Smooth muscle cell of the brain vasculature (primary cell): ENCODE data around the gene PRAC2.
"Not testable (repeated sequence)": the region's sequence is repeated elsewhere in the genome, so short reads cannot be mapped to it uniquely, and the experiment has no call there.

Source experiments
- DNase-seq: peaks from one replicate; pipeline ENCODE4 v3.0.0-alpha.2; 2012; ENCODE audit warnings: low read depth, low spot score

Gene PRAC2

GRCh38 chr17:48722915-48723422 lies at the start of gene PRAC2:
Gene PRAC2, plus strand, starts transcription at chr17:48723185. Its CDS starts 1,226 bp downstream, at chr17:48724411.
- DNase-seq: no peak

DNA sequence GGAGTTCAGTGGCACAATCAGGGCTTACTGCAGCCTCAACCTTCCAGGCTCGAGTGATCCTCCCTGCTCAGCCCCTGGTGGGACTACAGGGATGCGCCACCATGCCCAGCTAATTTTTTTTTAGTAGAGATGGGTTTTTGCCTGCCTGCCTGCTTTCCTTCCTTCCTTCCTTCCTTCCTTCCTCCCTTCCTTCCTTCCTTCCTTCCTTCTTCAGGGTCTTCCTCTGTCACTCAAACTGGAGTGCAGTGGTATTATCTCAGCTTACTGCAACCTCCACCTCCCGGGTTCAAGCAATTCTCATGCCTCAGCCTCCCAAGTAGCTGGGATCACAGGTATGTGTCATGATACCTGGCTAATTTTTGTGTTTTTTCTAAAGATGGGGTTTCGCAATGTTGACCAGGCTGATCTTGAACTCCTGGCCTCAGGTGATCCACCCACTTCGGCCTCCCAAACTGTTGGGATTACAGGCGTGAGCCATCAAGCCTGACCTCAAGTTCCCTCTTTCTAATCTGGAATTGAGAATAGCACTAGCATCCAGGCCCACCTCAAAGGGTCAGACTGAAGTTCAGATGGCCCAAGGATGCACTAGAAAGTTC lies 45.9 kb upstream of the PRAC2 start:
- DNase-seq: no peak

DNA sequence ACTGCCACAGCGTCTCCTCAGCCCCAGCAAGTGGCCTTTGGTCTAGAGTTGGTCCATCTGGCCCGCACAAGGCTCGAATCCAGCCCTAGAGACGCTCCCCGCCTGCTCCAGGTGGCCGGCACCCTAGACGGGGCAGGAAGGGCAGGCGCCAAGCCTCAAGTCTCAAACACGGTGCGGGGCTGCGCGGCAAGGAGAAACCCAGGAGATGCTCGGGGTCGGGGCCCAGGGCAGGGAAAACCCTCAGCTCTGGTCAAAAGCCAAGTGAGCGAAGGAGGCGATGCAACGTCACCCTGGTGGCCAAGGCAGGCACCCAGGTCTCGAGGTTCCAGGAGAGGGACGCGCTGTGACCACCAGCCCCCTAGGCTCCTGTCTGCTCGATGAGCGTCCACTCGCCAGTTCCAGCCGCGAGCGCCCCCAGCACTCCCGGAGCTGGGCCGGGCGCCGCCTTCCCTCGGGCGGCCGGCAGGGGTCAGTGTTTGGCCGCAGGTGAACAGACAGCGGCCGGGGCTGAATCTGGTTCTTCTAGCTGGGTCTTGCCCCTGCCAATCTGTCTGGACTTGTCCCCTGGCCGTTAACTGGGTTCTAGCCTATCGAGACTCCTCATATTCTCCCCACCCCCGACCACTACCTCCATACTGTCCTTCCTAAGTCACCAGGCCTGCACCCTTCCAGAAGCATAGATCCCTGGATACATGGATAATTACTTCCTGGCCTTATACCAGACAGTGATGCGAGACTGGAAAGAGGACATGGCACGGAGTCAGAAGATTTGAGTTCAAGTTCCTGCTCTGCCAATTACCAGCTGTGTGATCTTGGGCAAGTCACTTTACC lies 44.6 kb upstream of the PRAC2 start:
- DNase-seq: no peak

- no peak for DNase-seq
Observed at GRCh38 chr17:48679385-48680096, 43.4 kb upstream of the PRAC2 start.

GRCh38 chr17:48681609-48682008 lies 41.4 kb upstream of the PRAC2 start:
- no peak for DNase-seq

GRCh38 chr17:48690655-48691054 lies 32.3 kb upstream of the PRAC2 start:
- DNase-seq: no peak

DNA sequence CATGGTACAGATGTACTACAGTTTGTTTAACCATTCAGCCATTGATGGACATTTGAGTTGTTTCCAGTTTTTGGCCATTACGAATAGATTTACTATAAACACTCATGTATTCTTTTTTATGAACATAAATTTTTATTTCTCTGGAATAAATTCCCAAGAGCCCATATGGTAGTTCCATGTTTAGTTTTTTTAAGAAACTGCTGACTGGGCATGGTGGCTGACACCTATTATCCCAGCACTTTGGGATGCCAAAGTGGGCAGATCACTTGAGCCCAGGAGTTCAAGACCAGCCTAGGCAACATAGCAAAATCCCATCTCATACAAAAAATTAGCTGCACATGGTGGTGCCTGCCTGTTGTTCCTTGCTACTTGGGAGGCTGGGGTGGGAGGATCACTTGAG lies 30.9 kb upstream of the PRAC2 start:
- DNase-seq: no peak

DNA sequence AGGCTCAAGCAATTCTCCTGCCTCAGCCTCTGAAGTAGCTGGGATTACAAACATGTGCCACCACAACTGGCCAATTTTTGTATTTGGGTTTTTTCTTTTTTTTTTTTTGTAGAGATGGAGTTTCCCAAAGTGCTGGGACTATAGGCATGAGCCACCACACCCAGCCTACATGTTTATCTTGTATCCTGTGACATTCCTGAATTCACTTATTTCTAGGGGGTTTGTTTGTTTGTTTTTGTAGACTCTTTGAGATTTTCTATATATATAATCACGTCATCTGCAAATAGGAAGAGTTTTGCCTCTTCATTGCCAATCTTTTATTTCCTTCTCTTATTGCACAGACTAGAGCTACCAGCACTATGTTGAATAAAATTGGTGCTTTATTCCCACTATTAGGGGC lies 29.8 kb upstream of the PRAC2 start:
- DNase-seq: no peak

DNA sequence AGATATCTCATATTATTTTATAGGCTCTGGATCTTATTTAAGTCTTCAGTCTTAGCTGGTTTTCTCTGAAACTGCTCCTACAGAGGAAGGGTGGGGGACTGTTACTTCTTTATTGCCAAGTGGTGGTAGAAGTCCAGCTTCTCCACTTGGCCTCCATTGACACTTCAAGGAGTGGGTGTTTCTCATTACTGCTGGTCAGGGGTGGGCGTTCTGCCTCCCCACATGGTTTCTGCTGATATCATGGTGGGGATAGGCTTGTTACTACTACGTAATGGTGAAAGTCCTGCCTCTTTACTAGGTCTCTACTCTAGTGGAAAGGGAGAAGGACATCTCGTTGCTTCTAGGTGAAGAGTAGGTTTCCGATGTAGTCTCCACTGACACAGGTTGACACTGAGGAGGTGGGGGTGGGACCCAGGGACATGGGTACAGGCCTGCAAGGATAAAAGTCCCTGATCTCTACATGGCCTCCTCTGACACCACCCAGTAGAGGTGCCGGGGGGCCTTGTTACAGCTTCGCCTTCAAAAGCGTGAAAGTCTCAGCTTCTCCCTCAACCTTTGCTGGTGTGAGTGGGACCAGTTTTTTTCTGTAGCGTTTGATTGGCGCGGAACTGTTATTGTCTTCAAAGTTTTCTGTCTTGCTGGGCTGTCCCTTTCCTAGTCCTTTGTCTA lies 21.0 kb upstream of the PRAC2 start:
- DNase-seq: no peak

GRCh38 chr17:48704361-48705248 lies 18.4 kb upstream of the PRAC2 start:
- DNase-seq: no peak

GRCh38 chr17:48711128-48711527 lies 11.9 kb upstream of the PRAC2 start:
- DNase-seq: no peak

DNA sequence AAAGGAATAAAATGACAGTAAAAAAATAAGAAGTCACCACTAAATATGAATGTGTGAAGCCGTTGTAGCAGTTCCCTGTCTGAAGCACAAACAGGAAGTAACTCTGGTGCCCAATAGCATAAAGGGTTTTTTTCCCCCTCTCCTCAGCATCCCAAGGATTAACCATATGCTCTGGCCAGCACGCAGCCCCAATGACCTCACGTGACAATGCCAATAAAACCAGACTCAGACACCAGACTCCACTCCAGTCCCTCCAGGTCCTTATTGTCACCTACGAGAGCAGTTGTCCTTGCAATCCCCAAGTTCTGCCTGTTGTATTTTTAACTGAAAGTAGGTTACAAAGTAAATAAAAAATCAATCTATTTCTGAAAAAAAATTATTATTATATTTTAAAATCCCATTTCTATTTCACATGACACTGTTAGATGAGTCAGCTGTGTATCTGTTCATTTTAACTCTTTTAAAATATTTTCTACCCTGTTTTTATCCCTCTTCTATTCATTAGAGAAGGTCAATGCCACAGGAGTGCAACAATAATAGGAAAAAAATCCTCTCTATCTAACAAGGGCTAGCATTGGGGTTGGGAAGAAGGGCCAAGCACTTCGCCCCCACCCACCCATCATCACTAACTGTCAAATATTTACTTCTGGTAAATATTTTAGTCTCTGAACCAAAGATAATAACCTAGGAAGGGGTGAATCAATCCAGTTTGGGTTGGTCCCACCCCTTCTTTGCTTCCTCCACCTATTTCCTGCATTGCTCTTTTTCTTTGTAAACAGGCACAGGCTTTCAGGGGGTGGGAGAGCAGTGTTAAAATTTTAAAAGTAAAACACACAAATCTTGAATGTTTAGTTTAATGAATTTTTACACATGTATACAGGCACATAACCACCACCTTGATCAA lies 7.2 kb upstream of the PRAC2 start:
- no peak for DNase-seq

GRCh38 chr17:48716549-48716948 lies 6.4 kb upstream of the PRAC2 start:
- DNase-seq: not testable (repeated sequence)

DNA sequence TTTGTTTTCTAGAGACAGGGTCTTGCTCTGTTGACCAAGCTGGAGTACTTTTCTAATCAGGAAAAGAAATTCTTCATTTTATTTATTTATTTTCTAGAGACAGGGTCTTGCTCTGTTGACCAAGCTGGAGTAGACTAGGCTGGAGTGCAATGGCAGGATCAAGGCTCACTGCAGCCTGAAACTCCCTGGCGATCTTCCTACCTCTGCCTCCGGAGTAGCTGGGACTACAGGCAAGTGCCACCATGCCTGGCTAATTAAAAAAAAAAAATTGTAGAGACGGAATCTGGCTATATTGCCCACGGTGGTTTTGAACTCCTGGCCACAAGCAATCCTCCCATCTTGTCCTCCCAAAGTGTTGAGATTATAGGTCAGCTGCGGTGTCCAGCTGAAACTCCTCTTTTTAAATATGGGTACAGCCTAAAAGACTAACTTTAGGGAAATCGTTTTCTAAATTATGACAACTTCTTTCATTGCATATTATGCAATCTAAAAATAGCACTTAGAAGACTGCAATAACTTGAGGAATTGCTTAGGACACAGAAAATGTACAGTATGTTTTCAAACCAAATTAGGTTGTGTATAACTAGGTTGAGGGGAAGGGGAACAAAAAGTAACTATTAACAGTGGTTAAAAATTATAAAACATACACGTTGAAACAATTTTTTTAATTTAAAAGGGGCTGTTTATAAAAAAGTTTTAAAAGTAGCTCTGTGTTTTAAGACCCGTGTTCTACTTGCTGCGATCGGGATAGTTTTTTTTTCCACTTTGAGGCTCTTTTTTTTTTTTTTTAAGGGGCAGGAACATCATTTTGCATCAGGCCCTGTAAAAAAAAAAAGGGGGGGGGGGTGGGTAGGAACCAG lies 5.4 kb upstream of the PRAC2 start:
- no peak for DNase-seq

DNA sequence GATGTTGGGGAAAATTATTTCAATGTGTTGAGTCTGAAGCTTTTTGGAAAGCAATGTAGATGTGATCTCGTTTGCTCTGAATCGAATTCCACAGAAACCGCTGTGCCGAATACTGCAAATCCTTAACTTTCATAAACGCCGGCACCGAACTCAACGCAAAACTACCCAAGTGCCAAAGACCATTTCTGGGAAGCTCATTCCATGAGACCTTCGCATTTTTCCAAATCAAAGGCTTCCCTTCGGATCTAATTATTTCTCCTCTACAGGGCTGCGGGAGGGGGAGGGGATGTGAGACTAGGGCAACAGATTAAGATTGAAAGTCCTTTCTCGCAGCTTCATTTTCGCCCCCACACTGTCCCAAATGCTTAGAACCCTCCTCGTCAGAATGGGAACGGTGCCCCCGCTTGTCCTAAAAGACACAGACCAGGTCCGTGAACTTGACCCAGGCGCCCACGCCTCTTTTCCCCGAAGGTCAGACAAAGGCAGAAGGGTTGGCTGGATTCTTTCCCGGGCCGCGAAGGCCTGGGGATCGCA lies 4.7 kb upstream of the PRAC2 start:
- DNase-seq: no peak

DNA sequence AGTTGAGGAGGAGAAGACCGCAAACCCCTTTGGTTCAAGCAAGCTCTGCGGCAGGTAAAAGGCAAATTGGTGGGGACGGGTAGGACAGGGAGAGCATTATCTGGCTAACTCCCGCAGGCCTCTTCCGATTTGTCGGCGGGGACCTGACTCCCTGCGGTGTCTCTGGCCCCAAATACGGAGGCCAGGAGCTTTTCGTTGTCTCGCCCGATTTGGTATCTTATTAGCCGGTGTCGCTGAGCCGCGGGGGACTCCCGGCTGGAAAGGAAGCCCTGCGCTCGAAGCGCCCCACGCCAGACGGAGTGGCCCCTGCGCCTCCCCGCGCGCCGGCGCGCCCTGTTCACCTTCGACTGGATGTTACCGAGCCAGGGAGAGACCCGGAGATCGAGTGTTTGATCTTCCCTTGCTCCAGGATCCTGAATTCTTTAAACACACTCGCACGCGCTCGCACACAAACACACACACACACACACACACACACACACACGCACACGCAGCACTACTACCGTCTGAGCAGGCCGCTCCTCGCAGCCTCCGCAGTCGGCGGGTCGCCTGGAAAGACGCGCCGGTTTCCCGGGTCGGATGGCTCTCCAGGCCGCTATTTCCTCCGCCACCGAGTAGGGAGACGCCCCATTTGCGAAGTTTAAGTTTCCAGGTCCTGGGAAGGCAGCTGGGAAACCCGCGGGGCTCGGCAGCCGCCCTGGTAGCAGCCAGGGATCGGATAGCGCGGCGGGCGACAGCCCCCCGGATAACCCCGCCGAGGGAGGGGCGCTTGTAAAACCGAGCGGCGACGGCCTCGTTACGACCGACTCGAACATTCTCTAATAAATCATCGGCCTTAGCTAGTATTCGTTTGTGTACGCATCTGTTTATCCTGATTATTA lies 4.0 kb upstream of the PRAC2 start:
- DNase-seq: no peak

GRCh38 chr17:48719642-48720265 lies 3.2 kb upstream of the PRAC2 start:
- no peak for DNase-seq
